Astrocyte (in vitro differentiated cells and primary cell): ENCODE data around the gene CNTNAP5.

Experiments used
- CTCF ChIP-seq: IDR thresholded peaks from 2 replicates; pipeline ENCODE4 v1.5.1; 2011; ENCODE audit warnings: low read depth, mild to moderate bottlenecking, inconsistent platforms, low read length, moderate library complexity; ENCODE audit not compliant: insufficient read depth
- EZH2 ChIP-seq: IDR thresholded peaks from 2 replicates; pipeline ENCODE4 v1.6.1; 2012; ENCODE audit warnings: mild to moderate bottlenecking, low read length, inconsistent platforms; ENCODE audit not compliant: insufficient read depth

GRCh38 chr2:124482044-124482443, 457.0 kb downstream of the CNTNAP5 start:
- TF ChIP-seq CTCF = no peak
- no peak for TF ChIP-seq EZH2
